Measurements from ENCODE around the gene TUSC2. TPM values are rescaled to one million over a fixed set of nuclear protein-coding genes. Genes with fewer than 3 reads are reported as not detected.
A peak's percentile ranks its signal among the peaks of the same experiment; 100 is the strongest.

TUSC2 gene
- total and polyA plus RNA-seq, 10 of the 15 experiments (the other 5 are each of a cell fraction or from before 2014, with no cell fraction given), result 4.0 to 73.8 (median 34.3) TPM

GRCh38 chr3:50352781-50353180, 24.8 kb upstream of the TUSC2 start:
- ChIA-PET SMC1A (ENCODE audit: uncharacterized antibody, unreplicated experiment) (interaction anchor here (0.5 kb wide), 1 partner anchor 259 kb away, joined by 3 read pairs; the partner anchor contains the start of gene CISH), CTCF (interaction anchor here (1.2 to 2.7 kb wide), 5 partner anchors 14 to 190 kb away, joined by 3 to 12 read pairs (median 3); no protein-coding TSS in a partner anchor), POLR2A (interaction anchor here (0.5 to 1.2 kb wide), 4 partner anchors 8 to 72 kb away, joined by 3 to 4 read pairs (median 4); no protein-coding TSS in a partner anchor), RAD21 (ENCODE audit: unreplicated experiment) (interaction anchor here (1.2 kb wide), 1 partner anchor 12 kb away, joined by 3 read pairs; the partner anchor contains the start of gene RASSF1)
- 23% methylated on average over 2 of the region's 2 CpGs for WGBS (ENCODE audit: insufficient coverage, insufficient replicate concordance, low lambda C conversion rate, missing lambda C conversion rate)
- no peak overlapping the region for H3K9ac ChIP-seq (ENCODE audit: control insufficient read depth, insufficient read depth, low read length)
- DNase-seq (ENCODE audit: low read depth, low spot score) (no peak), FAIRE-seq (no peak), ATAC-seq (no peak)
- in situ Hi-C loops (cut with MboI), result loop anchor here (10.0 kb wide), 1 partner anchor 1032 kb away; the partner anchor contains the start of gene MANF
- H3K27me3 ChIP-seq (replicated peaks in 1 of 2; ENCODE audit: control insufficient read depth in 2 of 2, insufficient read depth in 2 of 2, low read length in 1 of 2), result no peaks in the 10 kb centered on the region
- H3K79me2 ChIP-seq (ENCODE audit: control insufficient read depth, insufficient read depth, low read length), result peaks cover 37% of the 10 kb centered on the region
- H2AFZ ChIP-seq (ENCODE audit: control insufficient read depth, low read depth, low read length), result no peak overlapping the region
- H4K20me1 ChIP-seq (ENCODE audit: control insufficient read depth, insufficient read depth), result peaks cover 2% of the 10 kb centered on the region; the same call in 1 of the 2 replicates
- no peaks in the 10 kb centered on the region for H3K9me3 ChIP-seq (replicated peaks; ENCODE audit: control insufficient read depth, insufficient read depth, low read length)
- intact Hi-C loops (cut with micrococcal nuclease; ENCODE audit: unreplicated experiment), result no loop called here
- H3K4me3 ChIP-seq, result no peak overlapping the region
- H3K36me3 ChIP-seq (ENCODE audit: control insufficient read depth in 2 of 2, insufficient read depth in 2 of 2, low read length in 1 of 2), result peaks cover 8 to 30% of the 10 kb centered on the region in 2 experiments; a peak in 2 of 4 replicates
- no peak overlapping the region for H3K4me2 ChIP-seq (ENCODE audit: control insufficient read depth, insufficient read depth)
- peaks cover 27% of the 10 kb centered on the region for H3K4me1 ChIP-seq (ENCODE audit: control insufficient read depth, insufficient read depth, low read length)
- no TSS peak for BruUV-seq (replicated peaks)
- no peak overlapping the region for H3K27ac ChIP-seq (ENCODE audit: control insufficient read depth, insufficient read depth)
- TF ChIP-seq TCF3 (IDR thresholded peaks at IDR 0.05; ENCODE audit: borderline replicate concordance, insufficient read depth, low read depth, low read length) (no peak), POLR2AphosphoS2 (IDR thresholded peaks at IDR 0.05; ENCODE audit: low read depth, low read length) (no peak), YBX1 (IDR thresholded peaks at IDR 0.05) (no peak), PKNOX1 (IDR thresholded peaks at IDR 0.05) (0 out of 2 replicates have a peak, but pooled peaks have one; percentile 15), CTCF (IDR thresholded peaks at IDR 0.05 in 2 of 3, conservative IDR thresholded peaks at IDR 0.05 in 1 of 3; ENCODE audit: control insufficient read depth in 2 of 3, extremely low read depth in 1 of 3, insufficient read depth in 1 of 3, low read depth in 3 of 3, low read length in 3 of 3) (peak; percentile 20 to 41 (median 22); a peak in 4 of 6 replicates), E2F8 (IDR thresholded peaks at IDR 0.05; ENCODE audit: low read depth, partially characterized antibody) (no peak)
